Measurements from ENCODE around the gene ZBTB17.
"Not testable (repeated sequence)": the region's sequence is repeated elsewhere in the genome, so short reads cannot be mapped to it uniquely, and the experiment has no call there.

DNA sequence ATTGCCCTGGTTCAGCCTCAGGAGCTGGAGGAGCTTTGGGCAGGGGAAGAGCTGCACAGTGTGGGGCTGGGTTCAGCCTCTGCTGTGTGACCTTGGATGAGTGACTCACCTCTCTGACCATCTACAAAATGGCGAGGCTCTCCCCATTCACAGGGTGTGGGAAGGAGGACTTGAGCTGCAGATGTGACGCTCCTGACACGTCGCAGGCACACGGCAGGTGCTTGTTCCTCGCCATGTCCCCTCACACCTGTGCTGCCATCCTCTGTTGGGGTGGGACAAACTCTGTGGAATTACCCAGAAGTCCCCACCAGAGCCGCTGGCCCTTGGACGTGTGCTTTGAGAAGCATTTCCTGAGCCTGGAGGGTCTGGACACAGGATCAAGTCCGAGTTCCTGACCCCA lies 45.0 kb upstream of the ZBTB17 start:
- TF ChIP-seq, protein P1, sequence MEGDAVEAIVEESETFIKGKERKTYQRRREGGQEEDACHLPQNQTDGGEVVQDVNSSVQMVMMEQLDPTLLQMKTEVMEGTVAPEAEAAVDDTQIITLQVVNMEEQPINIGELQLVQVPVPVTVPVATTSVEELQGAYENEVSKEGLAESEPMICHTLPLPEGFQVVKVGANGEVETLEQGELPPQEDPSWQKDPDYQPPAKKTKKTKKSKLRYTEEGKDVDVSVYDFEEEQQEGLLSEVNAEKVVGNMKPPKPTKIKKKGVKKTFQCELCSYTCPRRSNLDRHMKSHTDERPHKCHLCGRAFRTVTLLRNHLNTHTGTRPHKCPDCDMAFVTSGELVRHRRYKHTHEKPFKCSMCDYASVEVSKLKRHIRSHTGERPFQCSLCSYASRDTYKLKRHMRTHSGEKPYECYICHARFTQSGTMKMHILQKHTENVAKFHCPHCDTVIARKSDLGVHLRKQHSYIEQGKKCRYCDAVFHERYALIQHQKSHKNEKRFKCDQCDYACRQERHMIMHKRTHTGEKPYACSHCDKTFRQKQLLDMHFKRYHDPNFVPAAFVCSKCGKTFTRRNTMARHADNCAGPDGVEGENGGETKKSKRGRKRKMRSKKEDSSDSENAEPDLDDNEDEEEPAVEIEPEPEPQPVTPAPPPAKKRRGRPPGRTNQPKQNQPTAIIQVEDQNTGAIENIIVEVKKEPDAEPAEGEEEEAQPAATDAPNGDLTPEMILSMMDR (IDR thresholded peaks at IDR 0.05), result not testable (repeated sequence)
- TF ChIP-seq, protein P2, sequence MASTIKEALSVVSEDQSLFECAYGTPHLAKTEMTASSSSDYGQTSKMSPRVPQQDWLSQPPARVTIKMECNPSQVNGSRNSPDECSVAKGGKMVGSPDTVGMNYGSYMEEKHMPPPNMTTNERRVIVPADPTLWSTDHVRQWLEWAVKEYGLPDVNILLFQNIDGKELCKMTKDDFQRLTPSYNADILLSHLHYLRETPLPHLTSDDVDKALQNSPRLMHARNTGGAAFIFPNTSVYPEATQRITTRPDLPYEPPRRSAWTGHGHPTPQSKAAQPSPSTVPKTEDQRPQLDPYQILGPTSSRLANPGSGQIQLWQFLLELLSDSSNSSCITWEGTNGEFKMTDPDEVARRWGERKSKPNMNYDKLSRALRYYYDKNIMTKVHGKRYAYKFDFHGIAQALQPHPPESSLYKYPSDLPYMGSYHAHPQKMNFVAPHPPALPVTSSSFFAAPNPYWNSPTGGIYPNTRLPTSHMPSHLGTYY (CRISPR knock-in tag; IDR thresholded peaks at IDR 0.05), result not testable (repeated sequence)
- TF ChIP-seq, protein P3, sequence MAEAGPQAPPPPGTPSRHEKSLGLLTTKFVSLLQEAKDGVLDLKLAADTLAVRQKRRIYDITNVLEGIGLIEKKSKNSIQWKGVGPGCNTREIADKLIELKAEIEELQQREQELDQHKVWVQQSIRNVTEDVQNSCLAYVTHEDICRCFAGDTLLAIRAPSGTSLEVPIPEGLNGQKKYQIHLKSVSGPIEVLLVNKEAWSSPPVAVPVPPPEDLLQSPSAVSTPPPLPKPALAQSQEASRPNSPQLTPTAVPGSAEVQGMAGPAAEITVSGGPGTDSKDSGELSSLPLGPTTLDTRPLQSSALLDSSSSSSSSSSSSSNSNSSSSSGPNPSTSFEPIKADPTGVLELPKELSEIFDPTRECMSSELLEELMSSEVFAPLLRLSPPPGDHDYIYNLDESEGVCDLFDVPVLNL (CRISPR knock-in tag; IDR thresholded peaks at IDR 0.05; ENCODE audit: borderline replicate concordance, low read depth), result not testable (repeated sequence)
- TF ChIP-seq FOXJ3 (CRISPR knock-in tag; IDR thresholded peaks at IDR 0.05; ENCODE audit: borderline replicate concordance), result not testable (repeated sequence)

Data from WTC11 (cell line).